Activated CD4-positive, alpha-beta T cell treated with anti-CD3 and anti-CD28 coated beads, Interleukin-2, amount 50 U/mL, for 24 hours (primary cell): ENCODE data around the gene CLDN34.
A peak's percentile ranks its signal among the peaks of the same experiment; 100 is the strongest.

Experiments used
- DNase-seq, 2 donors: peaks; one replicate each; pipeline ENCODE4 v3.0.0-alpha.2; 2020; ENCODE audit warnings: low read depth in 1 of 2, low spot score in 1 of 2

Gene CLDN34

DNA sequence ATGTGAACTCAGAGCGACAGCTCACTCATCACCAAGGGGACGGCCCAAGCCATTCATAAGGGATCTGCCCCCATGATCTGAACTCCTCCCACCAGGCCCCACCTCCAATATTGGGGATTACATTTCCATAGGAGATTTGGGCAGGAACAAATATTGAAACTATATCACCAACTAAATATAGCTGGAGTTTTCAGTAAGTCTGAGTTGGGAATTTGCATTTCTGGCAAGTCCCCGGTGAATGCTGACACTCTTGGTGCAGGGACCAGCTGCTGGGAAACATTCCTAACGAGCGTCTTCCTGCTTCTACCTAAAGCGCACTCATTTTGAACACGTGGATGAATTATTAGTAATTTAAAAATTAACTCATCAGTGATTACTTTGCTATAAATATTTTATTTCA, 13.2 kb downstream of the CLDN34 start:
- DNase-seq, result no peak

GRCh38 chrX:9980927-9981326, 13.8 kb downstream of the CLDN34 start:
- DNase-seq, result no peak

- no peak for DNase-seq
Measured at GRCh38 chrX:9983441-9983840, 16.3 kb downstream of the CLDN34 start.

- DNase-seq, result no peak
Measured at GRCh38 chrX:9983846-9984245, 16.7 kb downstream of the CLDN34 start.

GRCh38 chrX:9988762-9989161, 21.6 kb downstream of the CLDN34 start:
- DNase-seq, result no peak

DNA sequence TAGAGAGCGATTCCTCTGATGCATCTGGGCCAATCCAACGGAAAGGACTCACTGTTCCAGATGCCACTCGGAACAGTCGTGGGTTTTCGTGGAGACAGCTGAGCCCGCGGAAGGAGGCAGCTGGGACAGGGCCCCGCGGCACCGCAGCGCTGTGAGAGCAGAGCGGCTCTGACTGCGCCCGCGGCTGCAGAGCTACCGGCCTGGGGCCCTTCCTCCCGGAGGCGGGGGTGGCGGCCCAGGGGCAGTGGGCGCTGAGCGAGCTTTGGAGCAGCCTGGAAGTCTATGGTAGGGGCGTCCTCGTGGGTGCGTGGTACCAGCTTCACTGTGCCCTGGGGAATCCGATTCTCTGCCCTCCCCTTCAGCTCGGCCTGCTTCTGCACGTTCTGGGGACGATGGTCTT, 24.9 kb downstream of the CLDN34 start:
- no peak for DNase-seq

- DNase-seq, result no peak
Measured at GRCh38 chrX:9992724-9993123, 25.6 kb downstream of the CLDN34 start.

DNA sequence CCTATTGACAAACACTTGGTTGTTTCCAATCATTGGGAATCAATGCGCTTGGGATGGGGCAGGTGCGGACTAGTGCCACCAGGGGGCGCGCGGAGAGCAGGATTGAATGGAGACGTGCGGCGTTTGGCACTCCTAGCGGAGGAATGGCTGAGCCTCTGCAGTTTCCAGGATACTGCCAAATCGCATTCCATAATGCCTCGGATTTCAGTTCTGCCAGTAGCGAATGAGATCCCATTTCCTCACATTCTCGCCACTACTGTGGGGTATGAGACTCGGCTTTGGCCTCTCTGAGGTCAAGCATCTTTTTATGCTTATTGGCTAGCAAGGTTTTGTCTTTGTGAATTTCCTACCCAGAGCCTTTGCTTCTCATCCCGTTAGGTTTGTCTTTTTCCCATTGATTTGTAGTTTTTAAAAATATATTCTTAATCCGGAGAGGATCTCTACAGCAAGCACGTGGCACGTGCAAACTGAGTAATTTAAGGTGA, 28.7 kb downstream of the CLDN34 start:
- peak; percentile 52 to 65 for DNase-seq

DNA sequence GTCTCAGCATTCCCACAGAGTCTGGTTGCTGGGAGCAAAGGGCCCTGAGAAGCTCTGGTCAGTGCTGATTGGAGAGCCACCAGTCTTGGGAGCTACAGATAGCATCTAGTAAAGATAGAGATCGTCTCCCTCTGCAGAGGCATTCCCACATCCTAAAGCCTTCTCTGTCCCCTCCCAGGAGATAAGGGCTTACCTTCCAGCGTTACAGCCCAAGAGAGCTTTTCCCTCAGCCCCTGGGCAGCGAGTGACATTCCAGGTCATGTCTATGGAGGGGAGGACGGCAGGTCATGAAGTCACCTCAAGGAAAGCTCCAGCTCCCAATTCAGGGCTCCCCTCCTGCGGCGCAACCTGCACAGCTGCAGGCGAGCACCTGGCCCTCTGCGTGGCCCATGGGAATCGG, 29.9 kb downstream of the CLDN34 start:
- DNase-seq, result no peak

DNA sequence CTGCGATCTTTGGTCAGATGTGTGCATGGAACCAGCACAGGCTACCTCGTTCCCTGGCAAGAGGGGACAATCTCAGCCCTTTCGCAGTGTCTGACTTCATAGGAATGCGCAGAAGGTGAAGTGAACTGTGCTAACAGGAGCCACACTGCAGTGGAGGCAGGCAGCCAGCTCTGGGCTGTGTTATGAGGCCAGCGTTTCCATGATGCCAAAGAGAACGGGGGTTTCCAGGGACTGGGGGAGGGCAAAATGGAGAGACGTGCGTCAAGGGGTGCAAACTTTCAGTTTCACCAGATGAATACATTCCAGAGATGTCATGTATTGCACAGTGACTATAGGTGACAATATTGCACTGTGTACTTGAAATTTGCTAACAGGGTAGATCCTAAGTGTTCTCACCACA, 30.4 kb downstream of the CLDN34 start:
- peak; percentile 24 to 44 for DNase-seq

DNA sequence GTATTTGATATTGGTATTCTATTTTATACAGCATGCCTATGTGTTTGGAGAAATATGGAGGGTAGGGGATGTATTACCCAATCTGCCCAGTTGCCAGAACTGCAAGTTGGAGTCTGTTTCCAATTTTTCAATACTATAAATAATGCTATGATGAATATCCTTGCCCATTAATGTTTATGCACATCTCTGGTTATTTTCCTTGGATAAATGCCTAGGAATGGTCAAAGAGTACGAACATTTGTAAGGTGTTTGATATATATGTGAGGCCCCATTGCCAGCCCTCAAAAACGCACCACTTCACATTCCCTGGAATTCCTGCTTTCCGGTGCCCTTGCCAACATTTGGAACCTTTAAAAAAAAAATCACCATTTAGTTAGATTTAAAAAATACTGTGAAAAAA, 34.3 kb downstream of the CLDN34 start:
- DNase-seq, result no peak

DNA sequence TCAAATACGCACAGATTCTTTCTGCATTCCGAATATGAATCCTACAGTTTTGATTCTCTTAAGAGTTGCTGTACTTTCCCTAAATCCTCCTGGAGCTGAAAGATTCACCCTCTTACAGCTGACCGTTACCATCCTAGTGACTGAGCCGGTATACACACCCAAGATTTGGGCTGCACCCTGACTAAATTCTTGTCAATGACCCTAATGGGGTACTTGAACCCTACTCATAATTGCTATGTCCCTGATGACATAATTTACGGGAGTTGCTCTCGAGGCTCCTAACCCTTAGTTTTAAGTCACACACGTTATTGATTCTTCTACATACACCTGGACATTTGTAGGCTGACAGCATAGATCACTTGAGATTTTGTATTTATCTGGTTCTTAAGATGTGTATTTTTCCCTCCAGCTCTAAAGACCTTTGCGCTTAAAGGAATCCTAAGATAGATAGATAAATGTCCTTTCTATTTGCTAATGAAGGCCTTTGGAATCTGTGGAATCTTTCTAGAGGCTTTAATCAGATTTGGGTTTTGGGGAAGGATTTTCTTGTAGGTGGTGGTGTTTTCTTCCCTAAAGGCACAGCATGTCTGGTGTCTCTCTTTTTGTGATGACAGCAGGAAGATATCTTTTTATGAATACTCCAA, 37.8 kb downstream of the CLDN34 start:
- no peak for DNase-seq

DNA sequence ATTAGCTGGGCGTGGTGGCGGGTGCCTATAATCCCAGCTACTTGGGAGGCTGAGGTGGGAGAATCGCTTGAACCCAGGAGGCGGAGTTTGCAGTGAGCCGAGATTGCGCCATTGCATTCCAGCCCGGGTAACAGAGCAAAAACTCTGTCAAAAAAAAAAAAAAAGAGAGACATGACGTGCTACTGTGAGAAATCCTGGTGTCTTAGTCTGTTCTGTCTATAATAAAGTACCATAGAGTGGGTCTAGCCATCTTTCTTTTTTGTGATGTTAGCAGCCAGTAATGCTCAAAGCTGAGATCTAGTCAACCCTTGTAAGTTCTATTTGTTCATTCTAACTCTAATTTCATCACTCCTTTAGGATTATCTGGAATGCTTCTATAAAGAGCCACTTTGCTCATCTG, 38.9 kb downstream of the CLDN34 start:
- DNase-seq, result no peak

- DNase-seq, result no peak
Measured at GRCh38 chrX:10006770-10007169, 39.6 kb downstream of the CLDN34 start.

- no peak for DNase-seq
Measured at GRCh38 chrX:10007621-10008020, 40.5 kb downstream of the CLDN34 start.

DNA sequence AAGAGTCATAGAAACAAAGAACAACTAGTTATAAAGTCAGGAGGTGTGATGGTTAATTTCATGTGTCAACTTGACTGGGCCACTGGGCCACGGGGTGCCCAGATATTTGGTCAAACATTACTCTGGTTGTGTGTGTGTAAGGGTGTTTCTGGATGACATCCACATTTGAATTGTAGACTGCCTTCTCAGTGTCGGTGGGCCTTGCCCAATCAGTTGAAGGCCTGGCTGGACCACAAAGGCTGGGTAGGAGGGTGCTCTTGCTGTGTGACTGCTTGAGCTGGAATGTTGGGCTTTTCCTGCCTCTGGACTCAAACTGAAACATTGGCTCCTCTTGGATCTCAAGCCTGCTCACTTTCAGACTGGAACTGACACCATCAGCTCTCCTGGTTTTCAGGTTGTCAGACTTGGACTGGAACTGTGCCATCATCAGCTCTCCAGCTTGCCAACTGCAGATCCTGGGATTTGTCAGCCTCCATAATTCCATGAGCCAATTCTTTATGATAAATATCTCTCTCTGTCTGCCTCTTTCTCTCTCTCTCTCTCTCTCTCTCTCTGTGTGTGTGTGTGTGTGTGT, 41.4 kb downstream of the CLDN34 start:
- DNase-seq, result no peak

DNA sequence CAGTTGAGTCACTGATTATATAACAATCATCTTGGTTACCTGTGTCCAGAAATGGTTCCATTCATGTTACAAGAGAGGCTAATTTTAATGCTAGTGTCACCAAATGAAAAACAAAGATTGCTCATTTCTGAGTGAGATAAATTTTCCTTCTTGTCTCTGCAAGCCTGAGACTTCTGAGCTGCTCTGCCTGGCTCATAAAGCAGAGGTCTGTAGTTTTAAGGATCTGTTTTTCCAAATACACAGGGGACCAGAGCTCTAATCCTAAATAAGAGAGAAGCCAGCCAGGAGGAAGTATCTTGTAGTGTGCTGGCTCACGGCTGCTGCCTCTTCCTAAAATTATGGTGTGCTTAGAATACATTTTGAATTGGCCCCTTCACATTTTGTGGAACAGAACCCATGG, 42.6 kb downstream of the CLDN34 start:
- DNase-seq, result no peak

- no peak for DNase-seq
Measured at GRCh38 chrX:10010686-10011085, 43.5 kb downstream of the CLDN34 start.

DNA sequence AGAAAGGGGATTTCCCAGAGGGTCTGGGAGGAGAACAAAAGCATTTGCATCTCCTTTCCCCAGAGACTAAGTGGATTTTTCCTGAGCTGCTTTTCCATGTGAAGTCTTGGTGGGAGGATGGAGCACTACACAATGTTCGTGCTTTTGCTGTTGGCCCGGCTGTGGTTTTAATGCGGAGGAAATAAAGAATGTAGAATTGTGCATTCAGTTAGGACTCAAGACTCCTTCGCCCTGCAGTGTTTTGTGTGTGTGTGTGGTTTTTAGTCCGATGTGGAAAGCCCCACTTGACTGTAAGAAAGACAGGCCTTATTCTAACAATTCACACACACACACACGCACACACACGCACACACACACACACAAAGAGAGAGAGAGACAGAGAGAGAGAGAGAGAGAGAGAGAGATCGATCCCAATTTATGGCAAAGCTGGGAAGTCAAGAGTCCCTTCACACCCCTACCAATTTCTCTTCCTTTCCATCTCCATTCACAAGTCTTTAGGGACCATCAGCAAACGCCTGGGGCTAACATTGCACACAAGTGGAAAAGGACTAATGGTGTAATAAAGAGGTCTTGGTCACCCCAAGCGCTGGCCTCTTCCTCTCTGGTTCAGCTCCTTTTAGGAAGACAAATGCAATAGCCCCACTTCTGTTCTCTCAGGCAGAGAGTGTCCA, 44.2 kb downstream of the CLDN34 start:
- no peak for DNase-seq

DNA sequence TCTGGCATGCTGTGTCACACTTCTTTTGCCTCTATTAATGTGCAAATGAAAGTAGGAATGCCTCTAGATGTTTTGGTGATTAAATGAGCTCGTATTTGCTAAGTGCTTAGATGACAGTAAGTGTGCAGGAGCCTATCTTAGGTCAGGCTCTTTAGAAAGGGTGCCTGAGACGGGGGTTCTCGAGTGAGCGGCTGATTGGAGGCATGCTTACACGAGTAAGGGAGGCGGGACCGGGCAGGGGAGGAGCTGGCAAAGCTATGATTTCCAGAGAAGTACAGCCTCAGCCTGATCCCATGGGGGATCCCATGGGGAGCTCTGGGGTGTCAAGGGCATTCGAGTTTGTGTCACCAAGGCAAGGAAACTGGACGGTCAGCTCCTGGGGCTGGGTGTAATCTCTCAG, 44.8 kb downstream of the CLDN34 start:
- no peak for DNase-seq

DNA sequence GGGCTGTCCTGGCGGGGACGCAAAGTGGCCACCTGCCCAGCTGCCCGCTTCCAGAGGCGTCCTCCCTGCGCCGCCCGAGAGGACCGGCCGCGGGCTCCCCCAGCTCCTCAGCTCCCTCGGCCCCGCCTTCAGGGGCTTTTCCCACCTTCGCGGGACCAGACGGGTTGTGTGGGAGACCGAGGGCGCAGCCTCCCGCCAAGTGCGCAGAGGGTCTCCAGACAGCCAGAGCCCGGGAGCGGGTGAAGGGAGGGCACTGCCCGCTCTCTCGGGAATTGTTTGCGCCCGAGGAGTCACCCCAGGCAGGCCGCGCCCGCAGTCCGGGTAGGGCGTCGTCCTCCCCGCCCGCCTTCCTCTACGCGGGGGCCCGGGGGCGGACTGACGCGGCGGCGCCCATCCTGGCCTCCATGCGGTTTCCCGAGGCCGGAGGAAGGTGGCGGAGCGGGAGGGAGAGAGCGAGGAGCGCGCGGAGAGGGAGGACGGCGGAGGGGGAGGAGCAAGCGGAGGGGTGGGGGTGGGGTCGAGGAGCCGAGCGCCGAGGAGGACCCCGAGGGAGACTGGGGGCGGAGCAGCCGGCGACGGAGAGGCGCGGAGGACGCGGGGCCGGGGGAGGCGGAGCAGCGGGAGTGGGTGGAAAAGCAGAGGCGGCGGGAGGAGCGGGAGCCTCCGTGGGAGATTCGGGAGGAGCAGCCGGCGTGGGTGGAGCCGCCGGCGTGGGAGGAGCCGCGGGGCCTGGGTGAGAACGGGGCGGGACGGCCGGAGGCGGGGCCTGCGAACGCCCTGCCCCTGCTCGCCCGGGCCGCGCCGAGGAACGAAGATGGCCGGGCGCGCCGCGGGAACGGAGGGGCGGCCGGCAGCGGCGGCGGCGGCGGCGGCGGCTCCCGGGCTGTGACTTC, 47.5 kb downstream of the CLDN34 start:
- DNase-seq, result peak; percentile 33 to 42

DNA sequence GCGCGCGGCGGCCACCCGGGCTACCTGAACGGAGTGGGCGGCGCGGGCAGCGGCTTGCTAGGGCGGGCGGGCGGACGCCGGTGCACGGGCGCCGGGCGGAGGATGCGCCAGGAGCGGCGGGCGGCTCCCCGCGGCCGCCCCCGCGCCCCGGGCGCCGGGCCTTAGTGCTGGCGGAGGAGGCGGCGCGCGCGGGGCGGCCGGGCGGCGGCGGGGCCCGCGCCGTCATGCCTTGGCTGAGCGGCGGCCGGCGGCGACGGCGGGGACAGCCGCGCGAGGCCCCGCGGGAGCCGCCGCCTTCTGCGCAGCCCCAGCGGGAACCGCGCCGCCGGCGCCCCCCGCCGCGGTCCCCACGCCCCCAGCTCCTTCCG, 48.2 kb downstream of the CLDN34 start:
- DNase-seq, result no peak
